ENCODE results near the gene ROBO1. TPM values are rescaled to one million over a fixed set of nuclear protein-coding genes. Genes with fewer than 3 reads are reported as not detected.

The ROBO1 gene
- total RNA-seq, 1 experiment from 2014 or later = 33.9 TPM

- Mint-ChIP-seq H3K27me3 (ENCODE audit: unreplicated experiment) (no peaks in the 10 kb centered on the region), H3K27ac (ENCODE audit: unreplicated experiment) (no peak overlapping the region), H3K4me1 (ENCODE audit: low read depth, unreplicated experiment) (peaks cover 9% of the 10 kb centered on the region), H3K4me3 (ENCODE audit: low read depth, unreplicated experiment) (no peak overlapping the region), H3K36me3 (ENCODE audit: insufficient read depth, unreplicated experiment) (no peaks in the 10 kb centered on the region), H3K9me3 (ENCODE audit: low read depth, unreplicated experiment) (no peaks in the 10 kb centered on the region)
- TF ChIP-seq CTCF (IDR thresholded peaks at IDR 0.05; ENCODE audit: unreplicated experiment) = no peak
- CTCF ChIA-PET = no interaction called here
- BruUV-seq (replicated peaks) = no TSS peak
- no peak for DNase-seq
- intact Hi-C loops (cut with micrococcal nuclease; ENCODE audit: unreplicated experiment) = no loop called here
Measured at GRCh38 chr3:78861156-78861555, 906.6 kb downstream of the ROBO1 start.

GRCh38 chr3:78860567-78860966 lies 907.2 kb downstream of the ROBO1 start:
- intact Hi-C loops (cut with micrococcal nuclease; ENCODE audit: unreplicated experiment) = no loop called here
- no peak for DNase-seq
- CTCF ChIA-PET = no interaction called here
- no peaks in the 10 kb centered on the region for H3K36me3 Mint-ChIP-seq (ENCODE audit: insufficient read depth, unreplicated experiment)
- no peak overlapping the region for H3K4me3 Mint-ChIP-seq (ENCODE audit: low read depth, unreplicated experiment)
- no peak overlapping the region for H3K27ac Mint-ChIP-seq (ENCODE audit: unreplicated experiment)
- H3K9me3 Mint-ChIP-seq (ENCODE audit: low read depth, unreplicated experiment) = no peaks in the 10 kb centered on the region
- H3K4me1 Mint-ChIP-seq (ENCODE audit: low read depth, unreplicated experiment) = peaks cover 9% of the 10 kb centered on the region
- no peaks in the 10 kb centered on the region for H3K27me3 Mint-ChIP-seq (ENCODE audit: unreplicated experiment)
- no peak for TF ChIP-seq CTCF (IDR thresholded peaks at IDR 0.05; ENCODE audit: unreplicated experiment)
- no TSS peak for BruUV-seq (replicated peaks)

- DNase-seq = no peak
- intact Hi-C loops (cut with micrococcal nuclease; ENCODE audit: unreplicated experiment) = no loop called here
- no peak overlapping the region for H3K27ac Mint-ChIP-seq (ENCODE audit: unreplicated experiment)
- no peaks in the 10 kb centered on the region for H3K36me3 Mint-ChIP-seq (ENCODE audit: insufficient read depth, unreplicated experiment)
- CTCF ChIA-PET = no interaction called here
- TF ChIP-seq CTCF (IDR thresholded peaks at IDR 0.05; ENCODE audit: unreplicated experiment) = no peak
- BruUV-seq (replicated peaks) = no TSS peak
- H3K9me3 Mint-ChIP-seq (ENCODE audit: low read depth, unreplicated experiment) = no peaks in the 10 kb centered on the region
- no peaks in the 10 kb centered on the region for H3K27me3 Mint-ChIP-seq (ENCODE audit: unreplicated experiment)
- peaks cover 9% of the 10 kb centered on the region for H3K4me1 Mint-ChIP-seq (ENCODE audit: low read depth, unreplicated experiment)
- H3K4me3 Mint-ChIP-seq (ENCODE audit: low read depth, unreplicated experiment) = no peak overlapping the region
Measured at GRCh38 chr3:78858910-78859309, 908.9 kb downstream of the ROBO1 start.

- no peak for TF ChIP-seq CTCF (IDR thresholded peaks at IDR 0.05; ENCODE audit: unreplicated experiment)
- no TSS peak for BruUV-seq (replicated peaks)
- DNase-seq = no peak
- H3K9me3 Mint-ChIP-seq (ENCODE audit: low read depth, unreplicated experiment) = no peaks in the 10 kb centered on the region
- no peak overlapping the region for H3K27ac Mint-ChIP-seq (ENCODE audit: unreplicated experiment)
- intact Hi-C loops (cut with micrococcal nuclease; ENCODE audit: unreplicated experiment) = no loop called here
- no peaks in the 10 kb centered on the region for H3K27me3 Mint-ChIP-seq (ENCODE audit: unreplicated experiment)
- no peaks in the 10 kb centered on the region for H3K36me3 Mint-ChIP-seq (ENCODE audit: insufficient read depth, unreplicated experiment)
- CTCF ChIA-PET = no interaction called here
- H3K4me3 Mint-ChIP-seq (ENCODE audit: low read depth, unreplicated experiment) = no peak overlapping the region
- peaks cover 9% of the 10 kb centered on the region for H3K4me1 Mint-ChIP-seq (ENCODE audit: low read depth, unreplicated experiment)
Measured at GRCh38 chr3:78858174-78858573, 909.6 kb downstream of the ROBO1 start.
